ENCODE results near the gene CALN1.

DNA sequence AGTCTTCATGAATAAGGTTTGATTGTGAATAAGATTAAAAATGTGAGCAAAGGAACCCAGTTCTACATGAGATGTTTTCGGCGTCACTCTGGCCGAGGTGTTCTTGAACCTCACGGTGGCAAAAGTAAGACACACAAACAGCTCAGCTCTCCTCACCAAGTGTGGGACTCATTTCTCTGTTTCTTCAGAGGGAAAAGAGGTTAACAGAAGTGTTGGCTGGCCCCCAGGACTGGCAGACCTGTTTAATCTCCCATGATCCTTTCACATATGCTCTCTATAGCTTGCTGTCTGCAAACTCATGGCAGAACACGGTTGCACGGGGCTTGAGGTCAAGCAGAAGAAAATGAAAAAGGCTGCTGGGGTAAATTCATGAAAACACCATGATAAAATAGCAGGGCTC lies 394.4 kb downstream of the CALN1 start:
- TF ChIP-seq, protein P1, sequence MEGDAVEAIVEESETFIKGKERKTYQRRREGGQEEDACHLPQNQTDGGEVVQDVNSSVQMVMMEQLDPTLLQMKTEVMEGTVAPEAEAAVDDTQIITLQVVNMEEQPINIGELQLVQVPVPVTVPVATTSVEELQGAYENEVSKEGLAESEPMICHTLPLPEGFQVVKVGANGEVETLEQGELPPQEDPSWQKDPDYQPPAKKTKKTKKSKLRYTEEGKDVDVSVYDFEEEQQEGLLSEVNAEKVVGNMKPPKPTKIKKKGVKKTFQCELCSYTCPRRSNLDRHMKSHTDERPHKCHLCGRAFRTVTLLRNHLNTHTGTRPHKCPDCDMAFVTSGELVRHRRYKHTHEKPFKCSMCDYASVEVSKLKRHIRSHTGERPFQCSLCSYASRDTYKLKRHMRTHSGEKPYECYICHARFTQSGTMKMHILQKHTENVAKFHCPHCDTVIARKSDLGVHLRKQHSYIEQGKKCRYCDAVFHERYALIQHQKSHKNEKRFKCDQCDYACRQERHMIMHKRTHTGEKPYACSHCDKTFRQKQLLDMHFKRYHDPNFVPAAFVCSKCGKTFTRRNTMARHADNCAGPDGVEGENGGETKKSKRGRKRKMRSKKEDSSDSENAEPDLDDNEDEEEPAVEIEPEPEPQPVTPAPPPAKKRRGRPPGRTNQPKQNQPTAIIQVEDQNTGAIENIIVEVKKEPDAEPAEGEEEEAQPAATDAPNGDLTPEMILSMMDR (IDR thresholded peaks at IDR 0.05): no peak
- no peak for TF ChIP-seq POLR2A (IDR thresholded peaks at IDR 0.05)

Measured in heart left ventricle (tissue), 13 donors.